K562 (cell line): ENCODE measurements around the gene IFT81. TPM values are rescaled to one million over a fixed set of nuclear protein-coding genes. Genes with fewer than 3 reads are reported as not detected.
A peak's percentile ranks its signal among the peaks of the same experiment; 100 is the strongest.

Experiments
- CAMTA2 ChIP-seq: fragments of 250-450 bp; sonication (Bioruptor Pico); conservative IDR thresholded peaks from 2 replicates; pipeline ENCODE4 v1.5.1; 2022
- CHD4 ChIP-seq: fragments of 200-600 bp; sonication (generic); IDR thresholded peaks from 3 replicates; pipeline ENCODE4 v1.6.1; 2012; ENCODE audit warnings: low read depth, mild to moderate bottlenecking, mixed read lengths, low read length, inconsistent platforms; ENCODE audit not compliant: insufficient read depth, insufficient replicate concordance, poor library complexity, severe bottlenecking
- ELF1 ChIP-seq: fragments of 200-800 bp; sonication (Bioruptor generic); IDR thresholded peaks from 2 replicates; pipeline ENCODE4 v1.6.1; 2016; ENCODE audit warnings: missing genetic modification characterization, missing compliant biosample characterization
- EP400 ChIP-seq: fragments of 450-650 bp; IDR thresholded peaks from 2 replicates; pipeline ENCODE4 v1.6.1; 2017; ENCODE audit warnings: antibody characterized with exemption, mild to moderate bottlenecking, moderate library complexity
- ETV1 ChIP-seq: fragments of 450-650 bp; conservative IDR thresholded peaks from 2 replicates; pipeline ENCODE4 v1.6.1; 2016; ENCODE audit warnings: missing genetic modification characterization, control low read depth, low read depth, missing compliant biosample characterization
- ETV5 ChIP-seq: sonication (generic); formaldehyde crosslinking; IDR thresholded peaks from 2 replicates; pipeline ENCODE4 v1.4.0; 2020; ENCODE audit warnings: low read depth, mild to moderate bottlenecking, missing genetic modification reagents
- HNRNPLL ChIP-seq: fragments of 200-400 bp; formaldehyde crosslinking; IDR thresholded peaks from 2 replicates; pipeline ENCODE4 v1.6.1; 2017; ENCODE audit warnings: low read length, low read depth, mild to moderate bottlenecking; ENCODE audit not compliant: poor library complexity, severe bottlenecking
- JUND ChIP-seq, 2 experiments: IDR thresholded peaks; 2 replicates in 1 of 2; 3 replicates in 1 of 2; pipeline ENCODE4 v1.6.1; 2011; ENCODE audit warnings: borderline replicate concordance in 2 of 2, low read depth in 2 of 2, low read length in 2 of 2, improper control_type of control experiment in 1 of 2, missing biosample characterization in 1 of 2, missing genetic modification characterization in 1 of 2, missing genetic modification reagents in 1 of 2
- MYNN ChIP-seq, 2 experiments: sonication (generic); formaldehyde crosslinking in 1 of 2; IDR thresholded peaks; 2 replicates each; pipeline versions ENCODE4 v1.5.0 to v1.6.1; 2016 to 2020; ENCODE audit warnings: antibody characterized with exemption in 1 of 2, missing genetic modification reagents in 1 of 2
- NBN ChIP-seq: fragments of 450-650 bp; IDR thresholded peaks from 2 replicates; pipeline ENCODE4 v1.6.1; 2016; ENCODE audit warnings: low read depth, mild to moderate bottlenecking
- NCOA2 ChIP-seq, 2 experiments: fragments of 450-650 bp; IDR thresholded peaks; 2 replicates each; pipeline ENCODE4 v1.6.1; 2018; ENCODE audit warnings: mild to moderate bottlenecking in 2 of 2, moderate library complexity in 1 of 2; ENCODE audit not compliant: partially characterized antibody in 2 of 2
- RHOXF2B ChIP-seq: fragments of 250-450 bp; sonication (Bioruptor Pico); conservative IDR thresholded peaks from 2 replicates; pipeline ENCODE4 v1.5.1; 2021
- SMARCA5 ChIP-seq: fragments of 450-650 bp; IDR thresholded peaks from 2 replicates; pipeline ENCODE4 v1.6.1; 2016
- TSC22D4 ChIP-seq: fragments of 450-650 bp; IDR thresholded peaks from 2 replicates; pipeline ENCODE4 v1.6.1; 2016; ENCODE audit warnings: missing genetic modification characterization, missing biosample characterization, control low read depth
- ZC3H4 ChIP-seq: sonication (generic); formaldehyde crosslinking; IDR thresholded peaks from 2 replicates; pipeline ENCODE4 v1.9.0; 2021; ENCODE audit warnings: missing genetic modification reagents, borderline replicate concordance
- ZKSCAN3 ChIP-seq: fragments of 250-450 bp; sonication (Bioruptor Pico); IDR thresholded peaks from 2 replicates; pipeline ENCODE4 v1.4.0; 2020
- ZNF408 ChIP-seq: fragments of 250-450 bp; sonication (Bioruptor Pico); IDR thresholded peaks from 2 replicates; pipeline ENCODE4 v1.4.0; 2020; ENCODE audit warnings: low read depth, mild to moderate bottlenecking, moderate library complexity
- ZNF436 ChIP-seq: fragments of 250-450, 450-650 bp; sonication (Bioruptor Pico); formaldehyde crosslinking; IDR thresholded peaks from 2 replicates; pipeline ENCODE4 v1.7.0; 2020; ENCODE audit warnings: mild to moderate bottlenecking
- ZNF57 ChIP-seq: fragments of 450-650 bp; formaldehyde crosslinking; IDR thresholded peaks from 2 replicates; pipeline ENCODE4 v1.4.0; 2020; ENCODE audit warnings: mild to moderate bottlenecking, moderate library complexity
- ZNF583 ChIP-seq: fragments of 250-450 bp; sonication (Bioruptor Pico); IDR thresholded peaks from 2 replicates; pipeline ENCODE4 v1.4.0; 2020
- polyA plus RNA-seq, 8 experiments: library from polyadenylated mRNA; depleted of rRNA in 4 of 8; stranded (reverse) in 5 of 8; unstranded in 3 of 8; fragments of >200 nt; fragmentation: Nextera tagmentation in 2 of 8; fragmentation: Illumina TruSeq in 1 of 8; extraction: Ambion mirVana in 2 of 8; extraction: Trizol in 1 of 8; gene quantifications; 2 replicates each; pipeline versions ENCODE4 v1.2.1 to v1.2.3, GENCODE V29; 2011 to 2014; ENCODE audit warnings: inconsistent platforms in 1 of 8, missing spikeins in 1 of 8
- total RNA-seq, 7 experiments: library from RNA; depleted of rRNA in 6 of 7; stranded (reverse); fragments of >200 nt in 6 of 7; fragmentation: Illumina TruSeq in 2 of 7; extraction: Trizol in 2 of 7; gene quantifications; 2 replicates each; pipeline versions ENCODE4 v1.2.1 to v1.2.3, GENCODE V29; 2011 to 2021; ENCODE audit warnings: low replicate concordance in 1 of 7
- TF ChIP-seq, protein P1 (sequence below): sonication (generic); formaldehyde crosslinking; IDR thresholded peaks from 2 replicates; pipeline ENCODE4 v1.8.0; 2022; ENCODE audit warnings: missing genetic modification reagents, mild to moderate bottlenecking, borderline replicate concordance
- TF ChIP-seq, protein P2 (sequence below): fragments of 250-450 bp; sonication (Bioruptor Pico); IDR thresholded peaks from 2 replicates; pipeline ENCODE4 v1.8.0; 2022; ENCODE audit warnings: moderate library complexity, mild to moderate bottlenecking, inconsistent platforms
- TF ChIP-seq, protein P3 (sequence below): fragments of 250-450 bp; sonication (Bioruptor Pico); IDR thresholded peaks from 2 replicates; pipeline ENCODE4 v1.5.0; 2022; ENCODE audit warnings: mild to moderate bottlenecking

IFT81 gene
- total and polyA plus RNA-seq, 9 of the 15 experiments (the other 6 are each of a cell fraction or from before 2014, with no cell fraction given), result 2.8 to 11.9 (median 7.9) TPM

DNA sequence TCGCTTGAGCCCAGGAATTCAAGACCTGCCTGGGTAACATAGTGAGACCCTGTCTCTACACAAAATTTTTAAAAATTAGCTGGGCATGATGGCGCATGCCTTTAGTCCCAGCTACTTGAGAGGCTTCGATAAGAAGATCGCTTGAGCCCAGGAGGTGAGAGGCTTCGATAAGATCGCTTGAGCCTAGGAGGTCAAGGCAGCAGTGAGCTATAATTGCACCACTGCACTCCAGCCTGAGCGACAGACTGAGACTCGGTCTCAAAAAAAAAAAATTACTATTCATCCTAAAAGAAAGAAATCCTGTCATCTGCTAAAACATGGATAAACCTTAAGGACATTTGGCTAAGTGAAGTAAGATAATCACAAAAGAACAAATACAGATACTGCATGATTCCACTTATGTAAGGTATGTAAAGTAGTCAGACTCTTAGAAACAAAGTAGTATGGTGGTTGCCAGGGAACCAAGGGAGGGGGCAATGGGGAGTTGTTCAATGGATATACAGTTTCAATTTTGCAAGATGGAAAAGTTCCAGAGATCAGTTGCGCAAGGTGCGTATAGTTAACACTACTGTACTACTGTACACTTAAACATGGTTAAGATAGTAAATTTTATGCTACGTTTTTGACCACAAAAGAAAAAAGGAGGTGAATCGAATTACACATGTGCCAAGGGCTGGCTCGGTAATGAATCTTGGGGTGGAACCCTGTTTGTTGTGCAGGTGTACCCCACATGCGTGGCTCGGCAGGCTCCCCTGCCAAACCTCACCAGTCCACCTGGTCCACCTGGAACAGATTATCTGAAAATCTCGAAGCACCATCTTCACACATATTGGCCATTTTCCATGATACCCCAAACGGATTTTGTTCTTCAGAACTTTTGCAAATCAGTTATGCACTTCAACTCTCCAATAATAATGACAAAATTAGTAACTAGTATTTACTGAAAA lies 138.6 kb downstream of the IFT81 start (continued):
- TF ChIP-seq, protein P1, sequence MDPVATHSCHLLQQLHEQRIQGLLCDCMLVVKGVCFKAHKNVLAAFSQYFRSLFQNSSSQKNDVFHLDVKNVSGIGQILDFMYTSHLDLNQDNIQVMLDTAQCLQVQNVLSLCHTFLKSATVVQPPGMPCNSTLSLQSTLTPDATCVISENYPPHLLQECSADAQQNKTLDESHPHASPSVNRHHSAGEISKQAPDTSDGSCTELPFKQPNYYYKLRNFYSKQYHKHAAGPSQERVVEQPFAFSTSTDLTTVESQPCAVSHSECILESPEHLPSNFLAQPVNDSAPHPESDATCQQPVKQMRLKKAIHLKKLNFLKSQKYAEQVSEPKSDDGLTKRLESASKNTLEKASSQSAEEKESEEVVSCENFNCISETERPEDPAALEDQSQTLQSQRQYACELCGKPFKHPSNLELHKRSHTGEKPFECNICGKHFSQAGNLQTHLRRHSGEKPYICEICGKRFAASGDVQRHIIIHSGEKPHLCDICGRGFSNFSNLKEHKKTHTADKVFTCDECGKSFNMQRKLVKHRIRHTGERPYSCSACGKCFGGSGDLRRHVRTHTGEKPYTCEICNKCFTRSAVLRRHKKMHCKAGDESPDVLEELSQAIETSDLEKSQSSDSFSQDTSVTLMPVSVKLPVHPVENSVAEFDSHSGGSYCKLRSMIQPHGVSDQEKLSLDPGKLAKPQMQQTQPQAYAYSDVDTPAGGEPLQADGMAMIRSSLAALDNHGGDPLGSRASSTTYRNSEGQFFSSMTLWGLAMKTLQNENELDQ (CRISPR knock-in tag), result no peak
- TF ChIP-seq ZKSCAN3 (CRISPR knock-in tag) (no peak), ELF1 (tag) (peak; percentile 22; the same call in 1 of the 2 replicates), ETV1 (tag) (no peak), SMARCA5 (no peak), NBN (peak; percentile 23; the same call in 1 of the 2 replicates), MYNN (IDR thresholded peaks at IDR 0.05) (0 out of 2 replicates have a peak, but pooled peaks have one; percentile 20), MYNN (CRISPR knock-in tag; IDR thresholded peaks at IDR 0.05) (no peak), ZC3H4 (CRISPR knock-in tag) (no peak), ETV5 (no peak), ZNF57 (no peak), CHD4 (no peak), ZNF583 (CRISPR knock-in tag) (no peak), ZNF408 (CRISPR knock-in tag) (no peak), ZNF436 (CRISPR knock-in tag) (no peak), RHOXF2B (CRISPR knock-in tag) (no peak), TSC22D4 (no peak), NCOA2 (IDR thresholded peaks at IDR 0.05; ENCODE audit: partially characterized antibody in 2 of 2) (no peak), HNRNPLL (peak; percentile 96), JUND (IDR thresholded peaks at IDR 0.05; ENCODE audit: borderline replicate concordance, low read depth, low read length) (peak; percentile 25; the same call in 1 of the 2 replicates), JUND (tag; IDR thresholded peaks at IDR 0.05; ENCODE audit: borderline replicate concordance, low read depth, low read length) (no peak), CAMTA2 (CRISPR knock-in tag) (no peak), EP400 (no peak)
- TF ChIP-seq, protein P2, sequence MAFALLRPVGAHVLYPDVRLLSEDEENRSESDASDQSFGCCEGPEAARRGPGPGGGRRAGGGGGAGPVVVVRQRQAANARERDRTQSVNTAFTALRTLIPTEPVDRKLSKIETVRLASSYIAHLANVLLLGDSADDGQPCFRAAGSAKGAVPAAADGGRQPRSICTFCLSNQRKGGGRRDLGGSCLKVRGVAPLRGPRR (CRISPR knock-in tag), result no peak
- TF ChIP-seq, protein P3, sequence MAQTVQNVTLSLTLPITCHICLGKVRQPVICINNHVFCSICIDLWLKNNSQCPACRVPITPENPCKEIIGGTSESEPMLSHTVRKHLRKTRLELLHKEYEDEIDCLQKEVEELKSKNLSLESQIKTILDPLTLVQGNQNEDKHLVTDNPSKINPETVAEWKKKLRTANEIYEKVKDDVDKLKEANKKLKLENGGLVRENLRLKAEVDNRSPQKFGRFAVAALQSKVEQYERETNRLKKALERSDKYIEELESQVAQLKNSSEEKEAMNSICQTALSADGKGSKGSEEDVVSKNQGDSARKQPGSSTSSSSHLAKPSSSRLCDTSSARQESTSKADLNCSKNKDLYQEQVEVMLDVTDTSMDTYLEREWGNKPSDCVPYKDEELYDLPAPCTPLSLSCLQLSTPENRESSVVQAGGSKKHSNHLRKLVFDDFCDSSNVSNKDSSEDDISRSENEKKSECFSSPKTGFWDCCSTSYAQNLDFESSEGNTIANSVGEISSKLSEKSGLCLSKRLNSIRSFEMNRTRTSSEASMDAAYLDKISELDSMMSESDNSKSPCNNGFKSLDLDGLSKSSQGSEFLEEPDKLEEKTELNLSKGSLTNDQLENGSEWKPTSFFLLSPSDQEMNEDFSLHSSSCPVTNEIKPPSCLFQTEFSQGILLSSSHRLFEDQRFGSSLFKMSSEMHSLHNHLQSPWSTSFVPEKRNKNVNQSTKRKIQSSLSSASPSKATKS, result no peak
